Fibroblast of the aortic adventitia (primary cell): ENCODE data around the gene FAM236D. TPM values are rescaled to one million over a fixed set of nuclear protein-coding genes. Genes with fewer than 3 reads are reported as not detected.
"Not testable (repeated sequence)": the region's sequence is repeated elsewhere in the genome, so short reads cannot be mapped to it uniquely, and the experiment has no call there.

ENCODE experiments used
- DNase-seq: peaks from one replicate; pipeline ENCODE4 v3.0.0-alpha.2; 2010; ENCODE audit warnings: low read depth
- H3K4me3 ChIP-seq: 2 replicates; pipeline ENCODE4 v1.5.1; 2011; ENCODE audit warnings: low read depth, mild to moderate bottlenecking, control low read depth, low read length, moderate library complexity
- total RNA-seq: library from RNA; depleted of rRNA; stranded (reverse); fragments of >200 nt; gene quantifications from 2 replicates; pipeline ENCODE4 v1.2.3, GENCODE V29; 2012; ENCODE audit warnings: low replicate concordance

The FAM236D gene
- total RNA-seq = not detected in 2 replicates

- not testable (repeated sequence) for H3K4me3 ChIP-seq, DNase-seq
Measured at GRCh38 chrX:72808110-72808509, at the start of gene FAM236D. Gene FAM236D (minus strand): TSS chrX:72808210. CDS start chrX:72808110, 100 bp downstream.

DNA sequence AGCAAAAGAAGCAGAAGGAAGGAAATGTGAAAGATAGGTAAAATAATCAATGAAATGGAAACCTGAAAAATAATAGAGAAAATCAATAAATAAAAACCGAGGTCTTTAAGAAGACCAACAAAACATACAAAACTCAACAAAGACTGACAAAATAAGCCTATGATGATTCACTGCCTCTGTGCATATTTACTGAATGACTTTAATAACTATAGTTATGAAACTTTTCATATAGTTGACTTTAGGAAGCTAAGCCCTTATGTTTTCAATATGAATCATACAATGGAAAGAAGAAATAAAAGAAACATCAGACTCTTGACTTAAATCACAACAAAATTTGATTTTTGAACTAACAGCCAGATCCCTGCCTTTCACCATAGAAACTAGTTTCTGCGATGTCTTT is 29.5 kb upstream of the FAM236D start:
- DNase-seq, H3K4me3 ChIP-seq: not testable (repeated sequence)

DNA sequence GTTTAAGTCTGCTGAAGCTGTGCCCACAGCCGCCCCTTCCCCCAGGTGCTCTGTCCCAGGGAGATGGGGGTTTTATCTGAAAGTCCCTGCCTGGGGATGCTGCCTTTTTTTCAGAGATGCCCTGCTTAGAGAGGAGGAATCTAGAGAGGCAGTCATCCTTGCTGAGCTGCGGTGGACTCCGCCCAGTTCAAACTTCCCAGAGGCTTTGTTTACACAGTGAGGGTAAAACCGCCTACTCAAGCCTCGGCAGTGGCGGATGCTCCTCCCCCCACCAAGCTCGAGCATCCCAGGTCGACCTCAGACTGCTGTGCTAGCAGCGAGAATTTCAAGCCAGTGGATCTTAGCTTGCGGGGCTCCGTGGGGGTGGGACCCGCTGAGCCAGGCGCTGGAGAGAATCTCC is 22.7 kb upstream of the FAM236D start:
- H3K4me3 ChIP-seq, DNase-seq: not testable (repeated sequence)

GRCh38 chrX:72790390-72790789 is 17.6 kb downstream of the FAM236D start:
- DNase-seq, H3K4me3 ChIP-seq: not testable (repeated sequence)

GRCh38 chrX:72788142-72788541 is 19.9 kb downstream of the FAM236D start:
- DNase-seq, H3K4me3 ChIP-seq: not testable (repeated sequence)

DNA sequence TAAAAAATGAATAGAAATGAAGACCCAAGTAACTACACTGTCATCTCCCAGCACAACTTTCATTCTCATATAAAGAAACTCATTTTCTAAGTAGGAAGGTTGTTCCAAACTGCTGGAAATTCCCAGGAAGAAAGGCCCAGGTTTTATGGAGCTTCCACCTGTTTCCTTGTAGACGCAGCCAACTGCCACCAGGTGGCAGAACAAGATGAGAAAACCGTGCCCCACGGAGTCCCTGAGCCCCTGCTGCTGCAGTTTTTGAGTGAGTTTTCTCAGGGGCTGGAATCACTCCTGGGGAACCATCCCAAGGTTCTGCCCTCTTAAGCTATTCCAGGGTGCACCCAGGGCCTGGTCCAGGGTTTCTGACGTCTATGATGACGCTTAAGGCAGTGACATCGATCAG is 24.0 kb downstream of the FAM236D start:
- H3K4me3 ChIP-seq, DNase-seq: not testable (repeated sequence)

DNA sequence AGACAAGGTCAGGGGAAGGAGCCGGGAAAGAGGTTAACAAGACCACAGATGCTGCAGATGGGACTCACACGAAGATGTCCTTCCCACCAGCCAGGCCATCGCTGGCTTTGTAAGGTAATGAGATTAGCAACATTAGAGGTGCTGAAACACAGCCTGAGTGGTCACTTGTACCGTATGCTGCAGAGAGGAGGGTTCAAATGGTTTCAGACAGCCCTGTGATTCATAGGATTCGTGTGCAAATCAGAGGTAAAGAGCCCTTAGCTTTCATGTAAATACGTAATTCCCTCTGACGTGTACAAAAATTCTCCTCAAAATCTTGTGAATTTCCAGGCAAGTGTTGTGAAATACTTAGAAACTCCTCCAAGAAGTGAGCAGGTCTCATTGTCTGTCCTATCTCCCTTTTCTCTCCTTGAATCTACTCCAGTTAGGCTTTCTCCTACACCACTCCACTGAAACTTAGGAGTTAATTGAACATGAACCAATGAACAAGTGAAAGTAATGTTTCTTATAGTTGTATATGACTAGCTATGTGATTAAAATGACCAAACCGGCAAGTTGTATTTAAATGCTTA is 24.6 kb downstream of the FAM236D start:
- DNase-seq, H3K4me3 ChIP-seq: not testable (repeated sequence)

GRCh38 chrX:72782560-72782959 is 25.4 kb downstream of the FAM236D start, which contains the start of gene FAM236B:
Gene FAM236B (minus strand): TSS chrX:72782660. CDS start chrX:72782560, 100 bp downstream.
- DNase-seq, H3K4me3 ChIP-seq: not testable (repeated sequence)

GRCh38 chrX:72778146-72778545 is 29.9 kb downstream of the FAM236D start:
- not testable (repeated sequence) for DNase-seq, H3K4me3 ChIP-seq

- H3K4me3 ChIP-seq, DNase-seq: not testable (repeated sequence)
Measured at GRCh38 chrX:72777467-72777790, 30.6 kb downstream of the FAM236D start.

- H3K4me3 ChIP-seq, DNase-seq: not testable (repeated sequence)
Measured at GRCh38 chrX:72776653-72777466, 31.1 kb downstream of the FAM236D start, which contains the start of gene DMRTC1B. Gene DMRTC1B (plus strand): TSS chrX:72776890. CDS start chrX:72845136, 68,246 bp downstream.

- H3K4me3 ChIP-seq, DNase-seq: not testable (repeated sequence)
Measured at GRCh38 chrX:72760454-72760853, 47.6 kb downstream of the FAM236D start.

Other genes starting within 250 kb of the FAM236D start
- gene HDAC8, start 235.4 kb downstream of the FAM236D start, total RNA-seq = 18.9 and 20.1 TPM in 2 replicates
- gene PHKA1, start 93.9 kb downstream of the FAM236D start, total RNA-seq = 3.5 and 4.7 TPM in 2 replicates
- not detected in 2 replicates for gene DMRTC1B, start 31.3 kb downstream of the FAM236D start, total RNA-seq
- not detected in 2 replicates for gene FAM236B, start 25.6 kb downstream of the FAM236D start, total RNA-seq
- gene FAM236C, start 104.4 kb upstream of the FAM236D start, total RNA-seq = not detected in 2 replicates
- not detected in 2 replicates for gene FAM236A, start 130.0 kb upstream of the FAM236D start, total RNA-seq
- not detected in 2 replicates for gene DMRTC1, start 135.6 kb upstream of the FAM236D start, total RNA-seq
- not detected in 2 replicates for gene PABPC1L2B, start 194.7 kb upstream of the FAM236D start, total RNA-seq